Measurements from ENCODE around the gene MIR17HG.
A peak's percentile ranks its signal among the peaks of the same experiment; 100 is the strongest.
"Not testable (repeated sequence)": the region's sequence is repeated elsewhere in the genome, so short reads cannot be mapped to it uniquely, and the experiment has no call there.

The MIR17HG gene

DNA sequence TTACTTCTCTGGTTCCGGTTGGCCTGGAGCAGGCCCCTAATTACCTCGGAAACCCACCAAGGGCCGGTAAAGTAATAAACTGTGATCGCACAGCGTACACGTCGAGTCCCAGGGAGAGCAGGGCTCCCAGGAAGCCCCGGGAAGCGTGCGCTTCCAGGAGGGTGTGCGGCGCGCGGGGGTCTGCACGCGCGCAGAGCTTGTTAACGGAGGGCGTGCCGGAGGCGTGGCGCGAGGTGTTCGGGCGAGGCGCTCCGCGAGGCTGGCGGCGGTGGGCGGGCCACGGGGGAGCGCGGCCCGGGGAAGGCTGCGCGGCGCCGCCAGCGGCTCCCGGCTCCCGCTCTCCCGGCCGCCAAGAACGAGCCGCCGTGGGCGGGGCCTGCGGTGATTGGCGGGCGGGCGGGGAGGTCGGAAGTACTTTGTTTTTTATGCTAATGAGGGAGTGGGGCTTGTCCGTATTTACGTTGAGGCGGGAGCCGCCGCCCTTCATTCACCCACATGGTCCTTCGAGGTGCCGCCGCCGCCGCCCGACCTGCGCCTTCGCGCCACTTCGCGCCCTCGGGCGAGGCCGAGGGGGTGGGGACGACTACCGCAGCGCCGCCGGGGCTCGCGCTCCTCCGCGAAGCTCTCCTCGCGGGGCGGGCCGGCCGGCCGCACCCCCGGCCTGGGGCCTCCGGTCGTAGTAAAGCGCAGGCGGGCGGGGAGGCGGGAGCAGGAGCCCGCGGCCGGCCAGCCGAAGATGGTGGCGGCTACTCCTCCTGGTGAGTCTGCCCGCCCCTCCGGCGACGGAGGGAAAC is at the start of gene MIR17HG:
Gene MIR17HG (plus strand): TSS at position 486 of the 794 bp plus-strand sequence.
- peak; percentile 30 for DNase-seq

DNA sequence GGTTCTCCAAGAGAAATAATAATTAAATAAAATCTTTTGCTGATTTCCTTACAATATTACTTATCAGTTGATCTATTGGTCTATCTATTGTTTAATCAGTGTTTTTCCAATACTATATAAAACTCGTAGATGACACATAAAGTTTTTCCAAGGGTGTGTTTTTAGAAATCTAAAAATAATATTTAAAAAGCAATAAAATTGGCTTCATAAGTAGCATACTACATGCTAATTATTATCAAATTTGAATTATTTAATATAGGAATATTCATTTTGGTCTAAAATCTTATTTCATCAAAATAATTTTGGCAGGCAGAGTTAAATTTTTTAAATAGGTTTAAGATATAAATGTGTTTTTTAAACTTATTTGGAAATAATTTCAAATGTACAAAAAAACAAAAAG is 49.4 kb upstream of the MIR17HG start:
- no peak for DNase-seq

- DNase-seq, result no peak
Observed at GRCh38 chr13:91302111-91302510, 45.4 kb upstream of the MIR17HG start.

DNA sequence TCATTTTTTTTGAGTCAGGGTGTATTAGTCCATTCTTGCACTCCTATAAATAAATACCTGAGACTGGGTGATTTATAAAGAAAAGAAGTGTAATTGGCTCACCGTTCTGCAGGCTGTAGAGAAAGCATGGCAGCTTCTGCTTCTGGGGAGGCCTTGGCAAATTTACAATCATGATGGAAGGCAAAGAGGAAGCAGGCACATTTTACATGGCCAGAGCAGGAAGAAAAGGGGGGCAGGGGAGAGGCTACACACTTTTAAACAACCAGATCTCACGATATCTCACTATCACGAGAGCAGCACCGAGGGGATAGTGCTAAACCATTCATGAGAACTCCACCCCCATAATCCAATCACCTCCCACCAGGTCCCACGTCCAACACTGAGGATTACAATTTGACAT is 44.5 kb upstream of the MIR17HG start:
- no peak for DNase-seq

- no peak for DNase-seq
Observed at GRCh38 chr13:91304741-91305140, 42.7 kb upstream of the MIR17HG start.

DNA sequence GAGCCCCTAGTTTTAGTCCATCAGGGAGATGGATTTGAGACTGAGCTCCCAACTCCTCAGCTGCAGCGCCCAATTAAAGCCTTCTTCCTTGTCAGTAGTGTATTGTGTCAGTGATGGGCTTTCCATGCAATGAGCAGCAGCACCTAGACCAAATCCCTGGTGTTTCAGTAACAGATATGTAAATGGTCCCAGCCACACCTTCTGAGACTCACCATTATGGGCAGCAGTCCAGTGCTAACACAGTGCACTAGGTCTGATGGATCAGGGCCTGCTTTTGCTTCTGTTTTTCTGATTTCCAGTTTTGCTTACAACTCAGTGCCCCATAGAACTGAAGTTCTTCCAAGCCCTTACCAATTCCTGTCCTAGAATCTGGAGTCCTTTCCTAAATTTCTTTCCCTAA is 41.8 kb upstream of the MIR17HG start:
- no peak for DNase-seq

GRCh38 chr13:91307887-91308286 is 39.6 kb upstream of the MIR17HG start:
- no peak for DNase-seq

DNA sequence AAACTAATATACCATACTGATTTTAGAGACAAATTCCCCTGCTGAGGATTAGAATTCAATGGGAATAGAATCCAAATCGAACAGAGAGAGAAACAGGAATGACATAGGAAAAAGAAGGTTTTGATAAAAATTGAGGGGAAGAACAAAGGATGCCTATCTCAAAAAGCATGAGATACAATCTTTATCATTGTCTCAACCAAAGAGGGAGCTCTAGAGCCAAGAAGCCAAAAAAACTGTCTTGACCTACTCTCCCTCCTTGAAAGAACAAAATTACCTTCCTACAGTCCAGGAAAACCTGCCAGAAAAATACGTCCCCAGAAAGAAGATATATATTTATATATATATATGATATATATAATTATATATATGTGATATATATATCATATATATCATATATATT is 39.2 kb upstream of the MIR17HG start:
- no peak for DNase-seq

- DNase-seq, result no peak
Observed at GRCh38 chr13:91311491-91311890, 36.0 kb upstream of the MIR17HG start.

DNA sequence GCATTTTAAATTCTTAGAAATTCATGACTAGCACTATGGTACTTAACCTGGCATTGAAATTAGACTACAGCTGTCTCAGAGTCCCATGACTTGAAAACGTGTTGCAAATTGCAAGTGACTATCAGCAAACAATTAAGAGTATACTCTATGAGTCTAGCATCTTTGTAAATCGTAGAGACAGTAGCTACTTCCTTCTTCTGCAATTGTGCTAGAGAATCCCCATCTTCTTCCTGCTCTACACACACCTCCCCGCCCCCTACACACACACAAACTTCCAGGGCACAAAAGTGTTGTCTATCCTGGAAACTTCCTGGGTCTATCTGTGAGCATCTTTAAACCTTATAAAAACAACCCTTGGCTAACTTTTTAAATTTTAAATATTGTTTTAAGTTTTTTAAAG is 35.2 kb upstream of the MIR17HG start:
- no peak for DNase-seq

- no peak for DNase-seq
Observed at GRCh38 chr13:91313103-91313502, 34.4 kb upstream of the MIR17HG start.

DNA sequence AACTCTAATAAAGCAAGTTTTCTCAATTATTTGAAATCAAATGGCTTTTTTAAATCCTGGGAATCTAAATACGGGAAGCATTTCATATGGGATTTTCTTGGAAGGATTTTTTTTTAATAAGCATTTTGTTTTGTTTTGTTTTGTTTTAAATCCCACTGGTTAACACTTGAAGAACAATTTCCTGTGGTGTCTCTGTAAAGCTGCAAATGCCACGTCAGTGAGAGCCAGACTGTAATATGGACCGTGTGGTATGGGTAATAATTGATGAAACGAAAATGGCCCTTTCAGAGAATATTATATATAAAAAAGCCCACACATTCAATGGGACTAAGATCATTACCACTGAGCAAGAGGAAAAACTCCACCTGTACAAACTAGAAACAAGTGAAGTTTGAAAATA is 33.9 kb upstream of the MIR17HG start:
- no peak for DNase-seq

GRCh38 chr13:91314888-91315287 is 32.6 kb upstream of the MIR17HG start:
- DNase-seq, result no peak

DNA sequence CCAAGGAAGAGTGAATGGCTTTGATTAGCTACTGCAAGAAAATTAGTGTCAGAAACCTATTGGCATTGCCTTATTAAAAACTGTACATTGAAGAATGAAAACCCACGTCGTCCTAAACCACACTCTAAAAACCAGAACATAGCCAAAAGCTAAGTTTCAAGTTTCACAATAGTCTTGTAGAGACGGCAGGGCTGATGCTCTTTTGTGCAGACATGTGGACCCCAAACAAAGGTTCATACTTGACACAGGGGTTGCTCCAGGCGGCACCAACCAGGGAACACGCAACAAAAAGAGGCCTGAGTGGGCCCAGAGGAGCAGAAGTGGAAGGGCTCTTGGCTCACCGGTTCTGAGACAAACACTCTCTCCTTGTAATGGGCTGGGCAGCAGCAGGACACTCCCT is 28.6 kb upstream of the MIR17HG start:
- DNase-seq, result no peak

GRCh38 chr13:91319996-91320395 is 27.5 kb upstream of the MIR17HG start:
- DNase-seq, result no peak

GRCh38 chr13:91320990-91321389 is 26.5 kb upstream of the MIR17HG start:
- DNase-seq, result not testable (repeated sequence)

DNA sequence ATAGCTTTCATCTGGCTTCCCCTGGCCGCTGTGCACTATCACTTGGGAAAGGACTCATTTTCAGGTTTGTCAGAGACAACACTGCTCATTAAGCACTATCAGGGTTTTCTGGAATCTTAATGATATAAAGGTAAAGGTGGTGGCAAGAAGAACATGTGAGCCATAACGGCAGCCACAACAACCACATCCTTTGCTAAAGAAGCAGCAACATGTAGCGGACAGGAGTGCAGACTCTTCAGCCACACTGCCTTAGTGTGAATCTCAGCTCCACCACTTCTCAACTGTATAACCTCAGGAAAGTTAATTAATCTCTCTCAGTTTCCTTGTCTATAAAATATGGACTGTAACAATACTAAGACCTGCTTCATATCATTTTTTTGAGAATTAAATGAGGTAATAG is 24.1 kb upstream of the MIR17HG start:
- no peak for DNase-seq

- DNase-seq, result no peak
Observed at GRCh38 chr13:91326146-91326545, 21.3 kb upstream of the MIR17HG start.

GRCh38 chr13:91328726-91329125 is 18.8 kb upstream of the MIR17HG start:
- no peak for DNase-seq

GRCh38 chr13:91329733-91330132 is 17.8 kb upstream of the MIR17HG start:
- DNase-seq, result no peak

- DNase-seq, result no peak
Observed at GRCh38 chr13:91331047-91331915, 16.2 kb upstream of the MIR17HG start.

DNA sequence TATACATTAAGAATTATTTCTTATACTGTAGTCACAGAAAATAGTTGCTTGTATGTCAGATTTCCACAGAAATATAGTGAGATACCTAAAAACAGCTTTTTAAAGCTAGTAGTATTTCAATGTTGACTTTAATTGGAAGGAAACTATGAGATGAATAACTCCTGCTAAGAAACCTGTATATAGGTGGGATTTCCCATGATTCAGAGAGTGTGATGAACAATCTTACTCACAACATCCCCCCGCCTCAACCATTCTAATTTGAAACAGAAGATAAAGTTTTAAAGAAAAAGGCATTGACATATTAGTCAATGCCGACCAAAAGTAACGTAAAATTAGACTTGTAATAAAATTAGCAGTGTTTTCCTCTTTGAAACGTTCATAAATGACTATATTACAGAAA is 1.4 kb upstream of the MIR17HG start:
- DNase-seq, result no peak

DNA sequence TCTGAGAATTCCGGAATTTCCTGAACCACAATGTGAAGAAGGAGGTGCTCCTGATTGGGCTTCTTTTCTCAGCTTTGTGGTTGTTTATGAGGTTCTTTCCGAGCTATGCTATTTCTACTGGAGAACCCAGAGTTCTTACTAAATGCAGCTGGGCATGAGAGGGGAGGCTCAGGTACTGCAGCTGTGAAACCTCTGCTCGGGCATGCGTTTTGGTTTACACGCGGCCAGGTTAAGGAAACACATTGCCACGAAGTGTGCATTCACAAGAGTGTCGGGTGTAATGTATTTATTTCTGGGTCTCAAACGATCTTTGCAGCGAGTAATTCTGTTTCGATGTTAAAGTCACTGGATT is 661 bp upstream of the MIR17HG start:
- no peak for DNase-seq
